HG03108 (cell line): ENCODE data around the gene ANG.
"Not testable (repeated sequence)": the region's sequence is repeated elsewhere in the genome, so short reads cannot be mapped to it uniquely, and the experiment has no call there.

Experiments used
- ATAC-seq: cut with Tn5 transposase; IDR thresholded peaks from one replicate; pipeline ENCODE4 v1.9.1; 2021; ENCODE audit warnings: moderate library complexity; ENCODE audit not compliant: unreplicated experiment

ANG gene

GRCh38 chr14:20688167-20688839 is at the start of gene ANG:
Gene ANG (plus strand): TSS chr14:20688764. CDS start chr14:20693565, 4,801 bp downstream.
- ATAC-seq, result no peak

GRCh38 chr14:20641591-20641990 is 47.0 kb upstream of the ANG start, which contains the start of gene OR6S1:
Gene OR6S1 (minus strand): TSS chr14:20641691. CDS start chr14:20641691, 0 bp downstream.
- ATAC-seq, result no peak

GRCh38 chr14:20642182-20642581 is 46.4 kb upstream of the ANG start:
- ATAC-seq, result no peak

- not testable (repeated sequence) for ATAC-seq
Measured at GRCh38 chr14:20642755-20643154, 45.8 kb upstream of the ANG start.

GRCh38 chr14:20644520-20644919 is 44.0 kb upstream of the ANG start:
- no peak for ATAC-seq

- no peak for ATAC-seq
Measured at GRCh38 chr14:20645481-20645880, 43.1 kb upstream of the ANG start.

GRCh38 chr14:20652996-20653975 is 35.3 kb upstream of the ANG start:
- ATAC-seq, result no peak

GRCh38 chr14:20655851-20656250 is 32.7 kb upstream of the ANG start:
- ATAC-seq, result no peak

- no peak for ATAC-seq
Measured at GRCh38 chr14:20656274-20656673, 32.3 kb upstream of the ANG start.

GRCh38 chr14:20657216-20658211 is 31.1 kb upstream of the ANG start:
- no peak for ATAC-seq

GRCh38 chr14:20658246-20658645 is 30.3 kb upstream of the ANG start:
- no peak for ATAC-seq

GRCh38 chr14:20659336-20659735 is 29.2 kb upstream of the ANG start:
- no peak for ATAC-seq

GRCh38 chr14:20659813-20660395 is 28.7 kb upstream of the ANG start:
- ATAC-seq, result no peak

GRCh38 chr14:20661197-20661596 is 27.4 kb upstream of the ANG start:
- ATAC-seq, result no peak

GRCh38 chr14:20662968-20663732 is 25.4 kb upstream of the ANG start:
- peak; percentile 52 for ATAC-seq

- ATAC-seq, result not testable (repeated sequence)
Measured at GRCh38 chr14:20666400-20666961, 22.1 kb upstream of the ANG start.

- peak; percentile 68 for ATAC-seq
Measured at GRCh38 chr14:20667957-20668356, 20.6 kb upstream of the ANG start.

GRCh38 chr14:20668969-20669368 is 19.6 kb upstream of the ANG start:
- no peak for ATAC-seq

- ATAC-seq, result no peak
Measured at GRCh38 chr14:20671597-20672283, 16.8 kb upstream of the ANG start.
